ENCODE measurements around the gene GDPGP1. TPM values are rescaled to one million over a fixed set of nuclear protein-coding genes. Genes with fewer than 3 reads are reported as not detected.

The GDPGP1 gene, protein sequence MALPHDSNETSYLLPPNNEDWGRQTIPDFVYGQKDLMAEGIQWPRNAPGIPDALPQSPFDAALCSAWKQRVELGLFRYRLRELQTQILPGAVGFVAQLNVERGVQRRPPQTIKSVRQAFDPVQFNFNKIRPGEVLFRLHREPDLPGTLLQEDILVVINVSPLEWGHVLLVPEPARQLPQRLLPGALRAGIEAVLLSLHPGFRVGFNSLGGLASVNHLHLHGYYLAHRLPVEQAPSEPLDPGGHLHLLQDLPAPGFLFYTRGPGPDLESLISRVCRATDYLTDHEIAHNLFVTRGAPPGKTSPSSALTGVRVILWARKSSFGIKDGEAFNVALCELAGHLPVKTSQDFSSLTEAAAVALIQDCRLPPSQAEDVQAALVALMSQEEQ
- total RNA-seq = 10 to 100 TPM in 1 of 2 donors, 1 to 10 TPM in 1; 8.0 to 12.0 TPM

DNA sequence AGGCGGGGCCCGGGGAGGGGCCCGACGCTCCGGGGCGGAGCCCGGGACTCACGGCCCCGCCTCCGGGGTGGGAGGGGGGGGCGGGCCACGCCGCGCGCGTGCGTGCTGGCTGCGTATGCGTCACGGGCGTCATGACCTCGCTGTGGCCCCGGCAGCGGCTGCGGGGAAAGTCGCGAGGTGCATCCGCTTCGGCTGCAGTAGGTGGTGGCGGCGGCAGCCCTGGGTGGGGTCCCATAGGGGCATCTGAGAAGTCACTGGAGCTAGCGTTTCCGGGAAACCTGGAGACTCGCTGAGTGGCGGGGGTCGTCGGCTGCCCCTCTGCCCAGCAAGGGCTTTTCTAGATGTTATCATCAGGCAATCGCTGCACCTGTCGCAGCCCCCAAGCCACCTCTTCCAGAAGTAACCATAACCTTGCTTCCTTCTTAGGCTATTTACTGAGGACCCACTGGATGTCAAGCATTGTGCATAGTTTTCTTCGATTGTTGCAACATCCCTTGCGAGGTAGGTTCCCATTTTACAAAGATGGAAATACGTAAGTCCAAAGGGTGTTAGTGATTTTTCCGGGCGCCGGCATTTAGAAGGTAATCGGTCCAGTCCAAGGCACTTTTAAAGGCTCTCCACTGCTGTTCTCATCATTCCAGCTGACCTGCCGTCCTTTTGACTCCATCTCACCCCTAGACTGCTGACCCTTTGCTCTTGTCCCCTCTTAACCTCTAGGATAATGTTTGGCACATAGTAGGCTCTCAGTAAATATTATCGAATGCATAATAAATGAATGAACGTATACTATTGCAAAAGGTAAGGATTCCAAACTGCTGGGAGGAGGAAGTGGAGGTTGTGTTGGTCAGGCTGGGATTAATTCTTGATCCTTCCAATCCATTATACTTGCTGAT is at the start of gene GDPGP1:
Gene GDPGP1 (plus strand): TSS at position 114 of the 893 bp plus-strand sequence. CDS start 6,700 bp downstream, outside the sequence.

DNA sequence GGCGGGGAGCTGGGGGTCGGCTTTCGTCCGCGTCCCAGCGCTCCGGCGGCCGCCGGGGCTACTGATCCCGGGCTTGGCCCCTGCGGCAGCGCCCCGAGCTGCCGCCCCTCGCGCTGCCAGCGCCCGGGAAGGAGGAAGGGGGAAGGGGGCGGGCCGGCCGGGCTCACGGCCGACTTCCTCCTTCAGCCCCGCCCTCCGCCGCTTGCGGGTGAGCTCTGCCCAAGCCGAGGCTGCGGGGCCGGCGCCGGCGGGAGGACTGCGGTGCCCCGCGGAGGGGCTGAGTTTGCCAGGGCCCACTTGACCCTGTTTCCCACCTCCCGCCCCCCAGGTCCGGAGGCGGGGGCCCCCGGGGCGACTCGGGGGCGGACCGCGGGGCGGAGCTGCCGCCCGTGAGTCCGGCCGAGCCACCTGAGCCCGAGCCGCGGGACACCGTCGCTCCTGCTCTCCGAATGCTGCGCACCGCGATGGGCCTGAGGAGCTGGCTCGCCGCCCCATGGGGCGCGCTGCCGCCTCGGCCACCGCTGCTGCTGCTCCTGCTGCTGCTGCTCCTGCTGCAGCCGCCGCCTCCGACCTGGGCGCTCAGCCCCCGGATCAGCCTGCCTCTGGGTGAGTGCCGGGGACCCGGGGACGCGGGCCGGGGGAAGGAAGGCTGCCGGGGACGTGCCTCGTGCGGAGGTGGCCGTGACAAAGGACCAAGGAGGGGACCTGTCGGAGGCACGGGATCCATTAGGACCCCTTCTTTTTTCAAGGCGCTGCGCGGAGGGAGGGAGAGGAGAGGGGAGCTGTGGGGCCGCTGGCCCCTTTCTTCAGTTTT is 32.7 kb upstream of the GDPGP1 start, which contains the start of gene SEMA4B:
Gene SEMA4B (plus strand): TSS at position 201 of the 814 bp plus-strand sequence. CDS start 249 bp downstream, at position 450.

DNA sequence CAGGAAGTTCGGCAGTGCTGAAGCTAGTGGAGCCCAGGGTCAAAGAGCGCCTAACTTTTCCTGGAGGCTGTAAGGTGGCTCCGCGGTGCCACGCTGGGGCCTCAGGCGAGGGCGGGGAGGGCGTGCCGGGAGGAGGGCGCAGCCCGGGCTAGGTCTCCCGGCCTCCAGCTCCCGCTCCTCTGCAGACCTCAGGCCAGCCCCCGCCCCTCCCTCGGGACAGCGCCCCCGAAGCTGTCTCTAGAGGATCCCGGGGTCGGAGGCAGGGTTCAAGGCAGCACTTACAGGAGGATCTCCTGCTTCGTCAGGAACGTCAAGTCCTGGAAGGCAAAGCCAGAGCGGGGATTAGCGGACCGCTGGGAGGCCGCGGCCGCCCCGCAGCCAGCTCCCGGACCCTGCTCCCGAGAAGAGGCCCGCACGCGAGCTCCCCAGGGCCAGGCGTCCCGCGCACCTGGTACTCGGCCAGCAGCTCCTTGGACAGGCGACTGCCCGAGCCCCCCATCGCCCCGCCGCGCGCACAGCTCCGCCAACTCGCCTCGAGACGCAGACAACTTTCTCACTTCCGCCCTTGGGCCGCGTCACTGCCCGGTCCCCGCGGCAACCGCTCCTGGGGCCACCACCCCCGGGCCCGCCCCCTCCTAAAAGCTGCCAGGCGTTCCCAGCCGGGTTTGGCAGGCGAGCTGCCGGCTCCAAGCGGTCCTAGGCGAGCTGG is 468 bp upstream of the GDPGP1 start, which contains the start of gene CIB1:
Gene CIB1 (minus strand): TSS at position 555 of the 709 bp plus-strand sequence. CDS start 56 bp downstream, at position 499.

DNA sequence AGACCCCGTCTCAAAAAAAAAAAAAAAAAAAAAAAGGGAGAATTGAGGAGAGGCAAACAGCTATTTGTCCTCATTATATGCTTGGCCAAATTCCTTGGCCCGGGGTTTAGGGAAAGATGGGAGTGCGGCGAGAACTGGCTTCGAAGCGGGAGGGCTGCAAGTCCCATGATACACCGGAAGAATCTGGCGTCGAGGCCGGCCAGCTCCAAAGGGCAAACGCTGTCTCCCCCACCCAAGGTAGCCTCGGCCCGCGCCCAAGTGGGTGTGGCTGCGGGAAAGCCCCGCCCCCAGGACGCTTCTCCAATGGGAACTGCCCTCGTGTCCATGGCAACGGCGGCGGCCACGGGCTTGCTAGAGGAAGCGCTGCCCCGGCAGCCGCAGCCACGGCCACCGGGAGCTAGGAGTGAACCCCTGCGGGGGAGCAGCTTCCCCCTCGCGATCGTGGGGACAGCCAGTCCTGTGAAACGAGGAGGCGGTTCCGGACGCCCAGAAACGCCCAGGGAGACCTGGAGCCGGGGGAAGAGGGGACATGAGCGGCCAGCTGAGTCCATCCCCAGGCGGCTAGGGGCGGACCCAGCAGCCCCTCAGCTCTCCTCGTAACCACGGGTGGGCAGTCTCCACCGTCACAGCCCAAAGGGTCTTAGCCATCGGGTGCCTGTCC is 15.3 kb downstream of the GDPGP1 start, which contains the start of gene TTLL13:
Gene TTLL13 (plus strand): TSS at position 354 of the 661 bp plus-strand sequence. CDS start 1,075 bp downstream, outside the sequence.

DNA sequence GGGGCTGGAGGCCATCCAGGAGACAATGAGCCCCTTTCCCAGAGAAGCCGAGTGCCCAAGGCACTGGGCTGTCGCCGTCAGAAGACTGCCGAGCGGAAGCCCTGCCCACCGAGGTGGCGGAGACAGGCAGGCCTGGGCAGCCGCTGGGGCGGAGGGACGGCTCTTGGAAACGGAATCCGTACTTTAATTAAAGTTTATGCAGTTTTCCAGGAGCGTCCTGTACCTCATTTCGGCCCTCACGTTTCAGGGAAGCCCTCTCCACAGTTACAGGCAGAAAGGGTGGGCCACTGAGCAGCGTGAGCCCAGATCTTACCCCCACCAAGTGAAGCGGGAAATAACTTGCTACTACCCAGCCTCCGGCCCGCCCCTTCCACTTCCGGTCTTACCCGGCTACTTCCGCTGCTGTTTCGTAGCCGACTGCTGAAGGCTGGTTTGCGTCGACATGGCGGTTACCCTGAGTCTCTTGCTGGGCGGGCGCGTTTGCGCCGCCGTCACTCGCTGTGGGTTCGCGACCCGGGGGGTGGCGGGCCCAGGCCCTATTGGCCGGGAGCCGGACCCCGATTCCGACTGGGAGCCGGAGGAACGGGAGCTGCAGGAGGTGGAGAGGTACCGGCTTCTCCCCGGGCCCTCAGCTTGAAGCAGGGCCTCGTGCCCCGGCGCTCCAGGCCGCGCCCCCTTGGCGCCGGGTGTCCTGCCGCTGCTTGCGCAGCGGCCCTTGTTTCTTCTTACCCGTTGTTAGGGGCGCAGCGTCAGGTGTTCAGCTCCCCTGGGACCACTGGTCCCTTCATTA is 31.5 kb downstream of the GDPGP1 start, which contains the start of gene NGRN:
Gene NGRN (plus strand): TSS at position 402 of the 790 bp plus-strand sequence. CDS start 41 bp downstream, at position 443.

Small RNA genes lying within 50 kb of the gene (small RNA-seq; reads per million reads assigned to genes)
- 0 reads per million in 2 donors for gene AC091167.3
- gene RN7SL736P = 0 reads per million in 2 donors

Other genes with a start within 250 kb of the GDPGP1 start
- gene ZNF710, start 232.9 kb upstream of the GDPGP1 start, total RNA-seq = 10 to 100 TPM; 14.8 to 18.6 TPM
- 10 to 100 TPM; 32.7 to 43.0 TPM for gene IDH2, start 131.7 kb upstream of the GDPGP1 start, total RNA-seq
- gene SEMA4B, start 32.9 kb upstream of the GDPGP1 start, total RNA-seq = 10 to 100 TPM; 23.3 to 29.6 TPM
- gene CIB1, start 268 bp upstream of the GDPGP1 start, total RNA-seq = 10 to 100 TPM; 23.4 to 25.6 TPM
- gene TTLL13, start 15.3 kb downstream of the GDPGP1 start, total RNA-seq = under 1 TPM in 1 of 2 donors, not detected in 1; under 0.01 TPM
- 10 to 100 TPM; 50.6 TPM for gene NGRN, start 31.5 kb downstream of the GDPGP1 start, total RNA-seq
- gene ZNF774, start 118.1 kb downstream of the GDPGP1 start, total RNA-seq = under 1 TPM; 0.69 to 1.00 TPM
- gene IQGAP1, start 154.0 kb downstream of the GDPGP1 start, total RNA-seq = 100 to 1,000 TPM; 167 to 274 TPM